Measurements from ENCODE around the gene FN1. TPM values are rescaled to one million over a fixed set of nuclear protein-coding genes. Genes with fewer than 3 reads are reported as not detected.

The FN1 gene
- total RNA-seq, 1 donor from 2014 or later = 909 TPM

- Mint-ChIP-seq H3K4me1 (peaks cover 1% of the 10 kb centered on the region), H3K27ac (no peak overlapping the region), H3K36me3 (no peaks in the 10 kb centered on the region), H3K4me3 (no peak overlapping the region), H3K27me3 (ENCODE audit: low read depth) (no peaks in the 10 kb centered on the region), H3K9me3 (peaks cover 12% of the 10 kb centered on the region)
- DNase-seq (ENCODE audit: low spot score in 2 of 2, unreplicated experiment in 2 of 2) = no peak
- no peak for TF ChIP-seq CTCF (IDR thresholded peaks at IDR 0.05; ENCODE audit: unreplicated experiment)
Observed at GRCh38 chr2:215450188-215451011, 14.5 kb upstream of the FN1 start.

GRCh38 chr2:215447673-215448081 lies 11.8 kb upstream of the FN1 start:
- DNase-seq (ENCODE audit: low spot score in 2 of 2, unreplicated experiment in 2 of 2) = no peak

GRCh38 chr2:215447056-215447455 lies 11.2 kb upstream of the FN1 start:
- no peak for TF ChIP-seq CTCF (IDR thresholded peaks at IDR 0.05; ENCODE audit: unreplicated experiment)
- DNase-seq (ENCODE audit: low spot score in 2 of 2, unreplicated experiment in 2 of 2) = no peak
- Mint-ChIP-seq H3K9me3 (peaks cover 12% of the 10 kb centered on the region), H3K4me1 (no peaks in the 10 kb centered on the region), H3K27ac (no peak overlapping the region), H3K27me3 (ENCODE audit: low read depth) (no peaks in the 10 kb centered on the region), H3K36me3 (no peaks in the 10 kb centered on the region), H3K4me3 (no peak overlapping the region)

More at GRCh38 chr2:215447673-215448081, 11.8 kb upstream of the FN1 start:
- no peaks in the 10 kb centered on the region for H3K36me3 Mint-ChIP-seq
- no peaks in the 10 kb centered on the region for H3K27me3 Mint-ChIP-seq (ENCODE audit: low read depth)
- no peak overlapping the region for H3K27ac Mint-ChIP-seq
- H3K4me1 Mint-ChIP-seq = no peaks in the 10 kb centered on the region
- no peak for TF ChIP-seq CTCF (IDR thresholded peaks at IDR 0.05; ENCODE audit: unreplicated experiment)
- peaks cover 12% of the 10 kb centered on the region for H3K9me3 Mint-ChIP-seq
- no peak overlapping the region for H3K4me3 Mint-ChIP-seq

- H3K36me3 Mint-ChIP-seq = no peaks in the 10 kb centered on the region
- H3K27ac Mint-ChIP-seq = no peak overlapping the region
- DNase-seq (ENCODE audit: low spot score in 2 of 2, unreplicated experiment in 2 of 2) = no peak
- TF ChIP-seq CTCF (IDR thresholded peaks at IDR 0.05; ENCODE audit: unreplicated experiment) = no peak
- H3K4me3 Mint-ChIP-seq = no peak overlapping the region
- peaks cover 9% of the 10 kb centered on the region for H3K27me3 Mint-ChIP-seq (ENCODE audit: low read depth)
- no peaks in the 10 kb centered on the region for H3K9me3 Mint-ChIP-seq
- H3K4me1 Mint-ChIP-seq = peaks cover 14% of the 10 kb centered on the region
Observed at GRCh38 chr2:215442401-215442787, 6.5 kb upstream of the FN1 start.

GRCh38 chr2:215441560-215442400 lies 5.9 kb upstream of the FN1 start:
- peaks cover 18% of the 10 kb centered on the region for H3K4me1 Mint-ChIP-seq
- H3K9me3 Mint-ChIP-seq = no peaks in the 10 kb centered on the region
- no peaks in the 10 kb centered on the region for H3K36me3 Mint-ChIP-seq
- H3K27me3 Mint-ChIP-seq (ENCODE audit: low read depth) = peaks cover 14% of the 10 kb centered on the region
- no peak for DNase-seq (ENCODE audit: low spot score in 2 of 2, unreplicated experiment in 2 of 2)
- no peak for TF ChIP-seq CTCF (IDR thresholded peaks at IDR 0.05; ENCODE audit: unreplicated experiment)
- no peak overlapping the region for H3K4me3 Mint-ChIP-seq
- H3K27ac Mint-ChIP-seq = no peak overlapping the region
